ENCODE results near the gene MEMO1. TPM values are rescaled to one million over a fixed set of nuclear protein-coding genes. Genes with fewer than 3 reads are reported as not detected.

The MEMO1 gene
- total RNA-seq, 1 experiment from 2014 or later, result 66.0 TPM

- no peak for DNase-seq (ENCODE audit: low spot score)
- no peak for TF ChIP-seq EZH2 (IDR thresholded peaks at IDR 0.05; ENCODE audit: borderline replicate concordance, low read depth, low read length, poor library complexity, severe bottlenecking)
- no peak for TF ChIP-seq CTCF (conservative IDR thresholded peaks at IDR 0.05; ENCODE audit: low read depth, low read length)
- ChIA-PET CTCF (no interaction called here), POLR2A (ENCODE audit: low non-redundant PET) (no interaction called here)
- no peaks in the 10 kb centered on the region for H3K27me3 ChIP-seq (replicated peaks; ENCODE audit: insufficient read depth, low read depth, low read length, poor library complexity)
- H3K9me3 ChIP-seq (ENCODE audit: low read depth, low read length, poor library complexity, severe bottlenecking), result no peaks in the 10 kb centered on the region
- no peaks in the 10 kb centered on the region for H3K4me1 ChIP-seq (ENCODE audit: insufficient read depth, low read length, poor library complexity, severe bottlenecking)
- BruUV-seq (replicated peaks), result no TSS peak
- no peak overlapping the region for H3K27ac ChIP-seq (ENCODE audit: low read depth, low read length, poor library complexity, severe bottlenecking)
- H3K4me3 ChIP-seq (ENCODE audit: low read depth, low read length, poor library complexity, severe bottlenecking), result no peak overlapping the region
- intact Hi-C loops (cut with micrococcal nuclease; ENCODE audit: unreplicated experiment), result loop anchor here (10.0 kb wide), 1 partner anchor 418 kb away; the partner anchor contains the start of gene XDH
- H3K36me3 ChIP-seq (ENCODE audit: insufficient read depth, low read length, poor library complexity, severe bottlenecking), result no peaks in the 10 kb centered on the region
Measured at GRCh38 chr2:31832363-31832762, 178.4 kb downstream of the MEMO1 start.

- H3K4me3 ChIP-seq (ENCODE audit: low read depth, low read length, poor library complexity, severe bottlenecking), result no peak overlapping the region
- H3K27ac ChIP-seq (ENCODE audit: low read depth, low read length, poor library complexity, severe bottlenecking), result no peak overlapping the region
- no TSS peak for BruUV-seq (replicated peaks)
- H3K36me3 ChIP-seq (ENCODE audit: insufficient read depth, low read length, poor library complexity, severe bottlenecking), result no peaks in the 10 kb centered on the region
- CTCF ChIA-PET, result no interaction called here
- DNase-seq (ENCODE audit: low spot score), result no peak
- intact Hi-C loops (cut with micrococcal nuclease; ENCODE audit: unreplicated experiment), result loop anchor here (10.0 kb wide), 1 partner anchor 417 kb away; the partner anchor contains the start of gene XDH
- H3K27me3 ChIP-seq (replicated peaks; ENCODE audit: insufficient read depth, low read depth, low read length, poor library complexity), result no peaks in the 10 kb centered on the region
- no peaks in the 10 kb centered on the region for H3K4me1 ChIP-seq (ENCODE audit: insufficient read depth, low read length, poor library complexity, severe bottlenecking)
- POLR2A ChIA-PET (ENCODE audit: low non-redundant PET), result no interaction called here
- no peaks in the 10 kb centered on the region for H3K9me3 ChIP-seq (ENCODE audit: low read depth, low read length, poor library complexity, severe bottlenecking)
- no peak for TF ChIP-seq CTCF (conservative IDR thresholded peaks at IDR 0.05; ENCODE audit: low read depth, low read length)
- TF ChIP-seq EZH2 (IDR thresholded peaks at IDR 0.05; ENCODE audit: borderline replicate concordance, low read depth, low read length, poor library complexity, severe bottlenecking), result no peak
Measured at GRCh38 chr2:31831585-31831984, 179.2 kb downstream of the MEMO1 start.

GRCh38 chr2:31828891-31829290 lies 181.9 kb downstream of the MEMO1 start:
- H3K36me3 ChIP-seq (ENCODE audit: insufficient read depth, low read length, poor library complexity, severe bottlenecking), result no peaks in the 10 kb centered on the region
- H3K27me3 ChIP-seq (replicated peaks; ENCODE audit: insufficient read depth, low read depth, low read length, poor library complexity), result no peaks in the 10 kb centered on the region
- no peak overlapping the region for H3K27ac ChIP-seq (ENCODE audit: low read depth, low read length, poor library complexity, severe bottlenecking)
- no TSS peak for BruUV-seq (replicated peaks)
- TF ChIP-seq CTCF (conservative IDR thresholded peaks at IDR 0.05; ENCODE audit: low read depth, low read length) (no peak), EZH2 (IDR thresholded peaks at IDR 0.05; ENCODE audit: borderline replicate concordance, low read depth, low read length, poor library complexity, severe bottlenecking) (no peak)
- ChIA-PET CTCF (no interaction called here), POLR2A (ENCODE audit: low non-redundant PET) (no interaction called here)
- intact Hi-C loops (cut with micrococcal nuclease; ENCODE audit: unreplicated experiment), result no loop called here
- H3K4me3 ChIP-seq (ENCODE audit: low read depth, low read length, poor library complexity, severe bottlenecking), result no peak overlapping the region
- no peaks in the 10 kb centered on the region for H3K9me3 ChIP-seq (ENCODE audit: low read depth, low read length, poor library complexity, severe bottlenecking)
- no peak for DNase-seq (ENCODE audit: low spot score)
- no peaks in the 10 kb centered on the region for H3K4me1 ChIP-seq (ENCODE audit: insufficient read depth, low read length, poor library complexity, severe bottlenecking)
